Caco-2 (cell line): ENCODE measurements around the gene COX7A2. TPM values are rescaled to one million over a fixed set of nuclear protein-coding genes. Genes with fewer than 3 reads are reported as not detected.

Source experiments
- BruUV-seq: library from RNA; stranded (reverse); fragments of 400-500 nt; replicated peaks from 2 replicates; lab custom pipeline; 2021; lab: Mats Ljungman, UMichigan
- CTCF ChIA-PET: fragments of 300-600 bp; sonication (Branson Sonifier 250); formaldehyde crosslinking; loops from one replicate; lab custom pipeline; 2022; ENCODE audit warnings: antibody characterized with exemption; lab: Charles Lee
- POLR2A ChIA-PET: fragments of 300-600 bp; sonication (Branson Sonifier 250); formaldehyde crosslinking; loops from one replicate; lab custom pipeline; 2022; ENCODE audit warnings: antibody characterized with exemption; lab: Charles Lee
- DNase-seq, 2 experiments: peaks; one replicate each; pipeline versions ENCODE4 v3.0.0 to v3.0.0-alpha.2; 2020 to 2022
- H3K27me3 ChIP-seq: replicated peaks from 2 replicates; pipeline ENCODE4 v1.6.0; 2011; ENCODE audit warnings: low read length; ENCODE audit not compliant: control insufficient read depth, insufficient read depth
- H3K36me3 ChIP-seq: 2 replicates; pipeline ENCODE4 v1.5.1; 2011; ENCODE audit warnings: low read length; ENCODE audit not compliant: control insufficient read depth, insufficient read depth
- H3K4me1 ChIP-seq: fragments of 250-450 bp; sonication (Bioruptor Pico); 2 replicates; pipeline ENCODE4 v1.5.1; 2020; ENCODE audit warnings: mild to moderate bottlenecking
- H3K4me3 ChIP-seq: 2 replicates; pipeline ENCODE4 v1.5.1; 2011; ENCODE audit warnings: low read depth, mild to moderate bottlenecking, control low read depth, low read length
- H3K9me3 ChIP-seq: fragments of 250-450 bp; sonication (Bioruptor Pico); 2 replicates; pipeline ENCODE4 v1.5.1; 2020; ENCODE audit warnings: mild to moderate bottlenecking, moderate library complexity
- H3K27ac Mint-ChIP-seq: one replicate; pipeline ENCODE4 v1.8.0; 2022; ENCODE audit warnings: mixed read lengths; ENCODE audit not compliant: unreplicated experiment
- H3K27me3 Mint-ChIP-seq: one replicate; pipeline ENCODE4 v1.8.0; 2022; ENCODE audit warnings: mixed read lengths; ENCODE audit not compliant: insufficient read depth, unreplicated experiment
- H3K36me3 Mint-ChIP-seq: one replicate; pipeline ENCODE4 v1.8.0; 2022; ENCODE audit warnings: mild to moderate bottlenecking, mixed read lengths; ENCODE audit not compliant: insufficient read depth, unreplicated experiment
- H3K4me1 Mint-ChIP-seq: one replicate; pipeline ENCODE4 v1.8.0; 2022; ENCODE audit warnings: low read depth, mixed read lengths; ENCODE audit not compliant: unreplicated experiment
- H3K4me3 Mint-ChIP-seq: one replicate; pipeline ENCODE4 v1.8.0; 2022; ENCODE audit warnings: mild to moderate bottlenecking, moderate library complexity, mixed read lengths; ENCODE audit not compliant: unreplicated experiment
- H3K9me3 Mint-ChIP-seq: one replicate; pipeline ENCODE4 v1.8.0; 2022; ENCODE audit warnings: mixed read lengths; ENCODE audit not compliant: unreplicated experiment
- intact Hi-C: fragments of 100-400 bp; cut with micrococcal nuclease; formaldehyde crosslinking; loops from one replicate; pipeline ENCODE4 v1.10.0; 2022; ENCODE audit not compliant: unreplicated experiment
- total RNA-seq: library from RNA; stranded (reverse); gene quantifications from 2 replicates; pipeline ENCODE4 v1.2.3, GENCODE V29; 2022
- TF ChIP-seq, protein P1 (sequence below), 2 experiments: fragments of 200-600 bp in 1 of 2; IDR thresholded peaks; 1 replicate in 1 of 2; 2 replicates in 1 of 2; pipeline versions ENCODE4 v1.5.1 to v1.8.0; 2011 to 2022; ENCODE audit warnings: antibody characterized with exemption in 1 of 2, control low read depth in 1 of 2, inconsistent platforms in 1 of 2, low read depth in 1 of 2, low read length in 1 of 2, mild to moderate bottlenecking in 1 of 2, moderate library complexity in 1 of 2; ENCODE audit not compliant: insufficient read depth in 1 of 2, severe bottlenecking in 1 of 2, unreplicated experiment in 1 of 2

COX7A2 gene
- total RNA-seq, 1 experiment from 2014 or later, result 381 TPM

DNA sequence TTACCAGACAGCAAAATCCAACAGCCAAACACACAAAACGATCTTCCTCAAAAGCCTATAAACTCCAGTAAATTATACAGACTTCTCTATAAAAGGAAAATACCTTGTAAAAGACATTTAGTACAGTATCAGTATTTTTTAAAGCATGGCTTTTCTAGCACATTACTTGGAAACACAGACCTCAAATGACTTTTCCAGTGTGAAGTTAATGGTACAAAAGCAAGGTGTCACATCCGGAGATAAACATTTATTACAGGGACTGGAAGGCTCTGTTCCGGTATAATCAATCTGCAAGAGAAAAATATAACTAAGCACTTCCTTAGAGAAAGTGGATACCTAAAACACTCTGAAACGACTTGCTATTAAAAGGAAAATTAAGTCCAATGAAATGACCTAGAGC lies 23.9 kb upstream of the COX7A2 start:
- Mint-ChIP-seq H3K9me3 (no peaks in the 10 kb centered on the region), H3K27me3 (no peaks in the 10 kb centered on the region), H3K27ac (no peak overlapping the region), H3K4me1 (no peaks in the 10 kb centered on the region), H3K36me3 (peaks cover 7% of the 10 kb centered on the region), H3K4me3 (no peak overlapping the region)
- no peaks in the 10 kb centered on the region for H3K36me3 ChIP-seq
- no peak for DNase-seq
- peaks cover 4% of the 10 kb centered on the region; the same call in 1 of the 2 replicates for H3K4me1 ChIP-seq
- ChIA-PET POLR2A (no interaction called here), CTCF (interaction anchor here (1.2 kb wide), 1 partner anchor 238 kb away, joined by 3 read pairs; no protein-coding TSS in a partner anchor)
- intact Hi-C loops, result no loop called here
- BruUV-seq, result no TSS peak
- no peak overlapping the region for H3K4me3 ChIP-seq
- no peaks in the 10 kb centered on the region for H3K27me3 ChIP-seq
- no peaks in the 10 kb centered on the region for H3K9me3 ChIP-seq
- TF ChIP-seq, protein P1, sequence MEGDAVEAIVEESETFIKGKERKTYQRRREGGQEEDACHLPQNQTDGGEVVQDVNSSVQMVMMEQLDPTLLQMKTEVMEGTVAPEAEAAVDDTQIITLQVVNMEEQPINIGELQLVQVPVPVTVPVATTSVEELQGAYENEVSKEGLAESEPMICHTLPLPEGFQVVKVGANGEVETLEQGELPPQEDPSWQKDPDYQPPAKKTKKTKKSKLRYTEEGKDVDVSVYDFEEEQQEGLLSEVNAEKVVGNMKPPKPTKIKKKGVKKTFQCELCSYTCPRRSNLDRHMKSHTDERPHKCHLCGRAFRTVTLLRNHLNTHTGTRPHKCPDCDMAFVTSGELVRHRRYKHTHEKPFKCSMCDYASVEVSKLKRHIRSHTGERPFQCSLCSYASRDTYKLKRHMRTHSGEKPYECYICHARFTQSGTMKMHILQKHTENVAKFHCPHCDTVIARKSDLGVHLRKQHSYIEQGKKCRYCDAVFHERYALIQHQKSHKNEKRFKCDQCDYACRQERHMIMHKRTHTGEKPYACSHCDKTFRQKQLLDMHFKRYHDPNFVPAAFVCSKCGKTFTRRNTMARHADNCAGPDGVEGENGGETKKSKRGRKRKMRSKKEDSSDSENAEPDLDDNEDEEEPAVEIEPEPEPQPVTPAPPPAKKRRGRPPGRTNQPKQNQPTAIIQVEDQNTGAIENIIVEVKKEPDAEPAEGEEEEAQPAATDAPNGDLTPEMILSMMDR (IDR thresholded peaks at IDR 0.05; ENCODE audit: insufficient read depth in 1 of 2, low read depth in 1 of 2, low read length in 1 of 2, severe bottlenecking in 1 of 2, unreplicated experiment in 1 of 2), result no peak

DNA sequence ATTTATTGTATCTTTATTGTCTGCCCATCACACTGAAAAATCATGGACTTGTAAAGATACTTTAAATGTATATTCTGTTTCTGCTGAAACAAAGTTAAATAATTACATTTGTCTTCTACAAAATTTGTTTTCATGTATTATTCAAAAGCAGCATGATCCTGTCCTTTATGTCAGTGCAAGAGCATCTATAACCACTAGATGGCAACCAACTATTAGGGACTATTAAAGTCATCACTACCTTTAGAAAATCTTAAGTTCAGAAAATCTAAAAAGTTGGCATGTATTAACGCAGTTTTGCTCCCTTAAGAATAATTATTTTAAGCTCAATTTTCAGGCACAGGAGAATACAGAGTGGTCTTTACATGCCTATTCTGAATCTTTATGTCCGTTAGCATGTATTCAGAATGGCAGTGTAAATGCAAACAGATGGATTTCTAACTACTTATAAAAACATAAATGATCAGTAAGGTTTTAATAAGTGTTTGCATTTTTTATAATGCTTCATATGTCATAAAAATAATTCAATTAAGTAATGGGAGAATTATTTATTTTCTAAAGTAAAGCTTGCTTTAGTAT lies 23.2 kb upstream of the COX7A2 start:
- H3K4me1 Mint-ChIP-seq, result no peaks in the 10 kb centered on the region
- Histone ChIP-seq H3K9me3 (no peaks in the 10 kb centered on the region), H3K4me3 (no peak overlapping the region), H3K4me1 (no peaks in the 10 kb centered on the region), H3K27me3 (no peaks in the 10 kb centered on the region), H3K36me3 (no peaks in the 10 kb centered on the region)
- no peak overlapping the region for H3K27ac Mint-ChIP-seq
- CTCF ChIA-PET, result no interaction called here
- H3K27me3 Mint-ChIP-seq, result no peaks in the 10 kb centered on the region
- POLR2A ChIA-PET, result no interaction called here
- H3K9me3 Mint-ChIP-seq, result no peaks in the 10 kb centered on the region
- intact Hi-C loops, result loop anchor here (1.0 kb wide), 3 partner anchors 17 to 259 kb away; partner anchors contain the start of gene TMEM30A
- no peak overlapping the region for H3K4me3 Mint-ChIP-seq
- DNase-seq, result peak in 1 of 2 experiments; percentile 26
- peaks cover 7% of the 10 kb centered on the region for H3K36me3 Mint-ChIP-seq
- TF ChIP-seq, protein P1 (IDR thresholded peaks at IDR 0.05; ENCODE audit: insufficient read depth in 1 of 2, low read depth in 1 of 2, low read length in 1 of 2, severe bottlenecking in 1 of 2, unreplicated experiment in 1 of 2), result peak; percentile 68 to 74
- BruUV-seq, result no TSS peak

DNA sequence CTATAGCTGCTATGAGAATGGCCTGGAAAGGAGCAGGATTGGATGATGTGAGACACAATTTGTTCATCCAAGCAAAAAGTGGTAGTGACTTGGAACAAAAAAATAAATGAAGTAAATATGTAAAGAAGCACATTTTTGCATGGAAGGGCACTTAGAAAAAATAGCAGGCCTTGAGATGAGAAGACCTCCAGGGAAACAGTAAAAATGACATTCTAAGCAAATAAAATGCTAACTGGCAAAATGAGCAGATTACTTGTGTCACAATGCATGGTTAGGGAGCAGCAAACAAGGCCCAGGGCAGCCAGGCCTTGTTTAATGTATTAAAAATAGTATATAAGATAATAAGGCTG lies 19.8 kb upstream of the COX7A2 start:
- Histone ChIP-seq H3K4me1 (no peaks in the 10 kb centered on the region), H3K4me3 (no peak overlapping the region), H3K36me3 (no peaks in the 10 kb centered on the region), H3K27me3 (no peaks in the 10 kb centered on the region), H3K9me3 (no peaks in the 10 kb centered on the region)
- BruUV-seq, result no TSS peak
- POLR2A ChIA-PET, result no interaction called here
- H3K4me1 Mint-ChIP-seq, result no peaks in the 10 kb centered on the region
- H3K27me3 Mint-ChIP-seq, result no peaks in the 10 kb centered on the region
- peaks cover 7% of the 10 kb centered on the region for H3K36me3 Mint-ChIP-seq
- TF ChIP-seq, protein P1 (IDR thresholded peaks at IDR 0.05; ENCODE audit: insufficient read depth in 1 of 2, low read depth in 1 of 2, low read length in 1 of 2, severe bottlenecking in 1 of 2, unreplicated experiment in 1 of 2), result no peak
- no peak overlapping the region for H3K27ac Mint-ChIP-seq
- CTCF ChIA-PET, result no interaction called here
- no peaks in the 10 kb centered on the region for H3K9me3 Mint-ChIP-seq
- DNase-seq, result no peak
- intact Hi-C loops, result no loop called here
- no peak overlapping the region for H3K4me3 Mint-ChIP-seq
